Left ventricle myocardium inferior (tissue), 1 donor: Measurements from ENCODE around the gene MMS22L. TPM values are rescaled to one million over a fixed set of nuclear protein-coding genes. Genes with fewer than 3 reads are reported as not detected.

Experiments used
- DNase-seq: peaks from one replicate; pipeline ENCODE4 v3.0.0-alpha.2; 2020
- H3K27ac ChIP-seq: fragments of 200-600 bp; replicated peaks from 2 replicates; pipeline ENCODE4 v1.8.0; 2021
- H3K27me3 ChIP-seq: fragments of 200-600 bp; 2 replicates; pipeline ENCODE4 v1.8.0; 2021; ENCODE audit warnings: low read depth
- H3K36me3 ChIP-seq: fragments of 200-600 bp; 2 replicates; pipeline ENCODE4 v1.8.0; 2021
- H3K4me1 ChIP-seq: fragments of 200-600 bp; 2 replicates; pipeline ENCODE4 v1.8.0; 2021
- H3K4me3 ChIP-seq: fragments of 200-600 bp; 2 replicates; pipeline ENCODE4 v1.8.0; 2021; ENCODE audit warnings: mild to moderate bottlenecking, moderate library complexity
- H3K9me3 ChIP-seq: fragments of 200-600 bp; replicated peaks from 2 replicates; pipeline ENCODE4 v1.8.0; 2021
- CTCF ChIP-seq: fragments of 200-600 bp; IDR thresholded peaks from 2 replicates; pipeline ENCODE4 v1.8.0; 2021; ENCODE audit warnings: antibody characterized with exemption, mild to moderate bottlenecking, borderline replicate concordance
- intact Hi-C: fragments of 100-400 bp; cut with micrococcal nuclease; formaldehyde crosslinking; loops from one replicate; pipeline ENCODE4 v1.11.0; 2022
- total RNA-seq: library from RNA; stranded (reverse); fragmentation: NEBNext Ultra II Directional; extraction: Animal tissue kit (Norgen Biotek cat#: 25700); gene quantifications from one replicate; pipeline ENCODE4 v1.2.1, GENCODE V29; 2021
- donor health status: DM: no; HTN: yes; CAD: no; lungs with severe emphysema.

The MMS22L gene
- total RNA-seq, 1 donor from 2014 or later: 1.9 TPM

DNA sequence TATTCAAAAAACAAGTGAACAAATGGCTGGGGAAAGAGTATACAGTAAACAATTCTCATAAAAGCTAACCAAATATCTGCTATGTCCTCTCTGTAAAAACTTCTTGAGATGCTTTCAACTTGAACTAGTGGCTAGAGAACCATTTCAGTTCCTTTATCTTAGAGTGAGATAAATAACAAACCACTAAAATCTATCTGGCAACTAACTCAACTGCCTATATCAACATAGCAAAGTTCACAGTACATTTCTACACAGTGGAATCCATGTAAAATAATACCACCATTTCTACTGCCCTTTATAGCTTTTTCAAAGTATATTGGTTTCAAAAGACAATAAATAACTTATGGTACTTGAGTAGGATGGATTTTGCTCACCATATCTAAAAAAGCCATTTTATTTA is 95.1 kb downstream of the MMS22L start:
- TF ChIP-seq CTCF: no peak
- H3K4me1 ChIP-seq: peaks cover 11% of the 10 kb centered on the region
- intact Hi-C loops: loop anchor here (5.0 kb wide), 1 partner anchor 204 kb away; no protein-coding TSS in a partner anchor

DNA sequence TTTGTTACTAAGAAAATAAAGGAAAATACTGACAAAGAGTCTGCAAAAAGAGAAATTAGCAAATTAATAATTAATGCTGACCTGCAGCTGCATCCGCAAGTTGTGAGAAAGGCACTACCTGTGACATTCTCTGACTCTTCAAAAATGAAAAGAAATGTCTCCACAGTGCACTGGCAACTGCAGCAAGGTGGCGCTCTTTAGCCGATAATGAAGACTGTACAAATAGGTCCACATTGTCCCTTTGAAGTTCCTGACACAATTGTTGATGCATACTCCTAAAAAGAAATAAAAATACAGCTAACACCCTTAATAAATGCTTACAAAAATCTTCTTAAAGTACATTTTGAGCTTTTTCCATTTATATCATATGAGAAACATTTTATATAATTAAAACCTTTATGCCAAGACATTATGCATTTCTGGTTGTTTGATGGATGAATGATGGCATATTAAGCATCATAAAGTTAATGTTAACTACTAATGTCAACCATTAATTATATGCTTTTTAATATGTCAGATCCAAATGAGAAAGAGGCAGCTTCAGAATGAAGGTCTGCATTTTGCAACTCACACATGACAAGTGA is 96.5 kb downstream of the MMS22L start:
- no peaks in the 10 kb centered on the region for H3K27me3 ChIP-seq
- H3K4me1 ChIP-seq: peaks cover 11% of the 10 kb centered on the region
- H3K27ac ChIP-seq: no peak overlapping the region
- intact Hi-C loops: loop anchor here (5.0 kb wide), 1 partner anchor 206 kb away; no protein-coding TSS in a partner anchor
- H3K9me3 ChIP-seq: no peaks in the 10 kb centered on the region
- no peaks in the 10 kb centered on the region for H3K36me3 ChIP-seq
- peak; percentile 31 for DNase-seq
- peak; percentile 91 for TF ChIP-seq CTCF
- H3K4me3 ChIP-seq: no peak overlapping the region

More for the DNA sequence above, 95.1 kb downstream of the MMS22L start:
- no peaks in the 10 kb centered on the region for H3K27me3 ChIP-seq
- no peak overlapping the region for H3K4me3 ChIP-seq
- no peaks in the 10 kb centered on the region for H3K9me3 ChIP-seq
- no peak overlapping the region for H3K27ac ChIP-seq
- DNase-seq: no peak
- H3K36me3 ChIP-seq: no peaks in the 10 kb centered on the region

DNA sequence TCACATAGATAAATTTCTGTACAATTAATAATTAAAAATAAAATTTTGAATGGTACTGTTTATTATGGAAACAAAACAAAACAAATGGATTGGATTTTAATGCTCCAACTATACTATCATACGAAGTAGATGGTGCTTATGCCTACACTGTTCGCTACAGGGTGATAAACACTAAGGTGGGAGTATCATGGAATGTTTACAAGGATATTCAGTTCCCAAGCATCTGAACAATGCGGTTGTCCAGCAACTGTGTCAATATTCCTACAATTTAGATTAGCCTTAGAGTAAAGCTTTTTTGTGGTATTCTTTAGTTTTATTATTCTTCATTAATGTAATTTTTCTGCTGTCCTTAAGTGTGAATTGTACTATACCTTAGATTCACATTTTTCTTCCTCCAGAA is 105.1 kb downstream of the MMS22L start:
- Histone ChIP-seq H3K4me1 (no peaks in the 10 kb centered on the region), H3K36me3 (peaks cover 10% of the 10 kb centered on the region), H3K27me3 (no peaks in the 10 kb centered on the region), H3K9me3 (no peaks in the 10 kb centered on the region), H3K27ac (no peak overlapping the region), H3K4me3 (no peak overlapping the region)
- TF ChIP-seq CTCF: no peak
- intact Hi-C loops: no loop called here
- no peak for DNase-seq

DNA sequence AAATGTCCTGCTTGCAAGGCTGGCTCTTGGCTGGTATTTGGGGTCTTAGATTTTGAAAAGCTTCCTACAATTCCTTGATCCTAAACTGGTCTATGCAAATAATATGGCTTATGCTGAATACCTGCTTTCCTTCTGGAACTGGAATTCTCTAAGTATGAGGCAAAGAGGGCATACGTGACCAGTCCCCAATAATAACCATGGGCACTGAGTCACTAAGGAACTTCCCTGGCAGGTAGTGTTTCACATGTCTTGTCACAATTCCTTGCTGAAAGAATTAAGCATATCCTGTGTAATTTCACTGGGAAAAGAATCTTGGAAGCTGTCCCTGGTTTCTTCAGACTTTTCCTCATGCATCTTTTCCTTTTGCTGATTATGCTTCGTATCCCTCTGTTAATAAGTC is 106.5 kb downstream of the MMS22L start:
- H3K27ac ChIP-seq: no peak overlapping the region
- no peaks in the 10 kb centered on the region for H3K9me3 ChIP-seq
- DNase-seq: no peak
- no peaks in the 10 kb centered on the region for H3K27me3 ChIP-seq
- H3K36me3 ChIP-seq: peaks cover 14% of the 10 kb centered on the region
- TF ChIP-seq CTCF: no peak
- intact Hi-C loops: no loop called here
- no peaks in the 10 kb centered on the region for H3K4me1 ChIP-seq
- H3K4me3 ChIP-seq: no peak overlapping the region

- TF ChIP-seq CTCF: no peak
- DNase-seq: no peak
- Histone ChIP-seq H3K4me1 (no peaks in the 10 kb centered on the region), H3K9me3 (no peaks in the 10 kb centered on the region), H3K36me3 (peaks cover 11% of the 10 kb centered on the region), H3K4me3 (no peak overlapping the region), H3K27ac (no peak overlapping the region), H3K27me3 (no peaks in the 10 kb centered on the region)
- intact Hi-C loops: no loop called here
Observed at GRCh38 chr6:97175806-97176205, 107.2 kb downstream of the MMS22L start.
